Psoas muscle (tissue), 8 donors: ENCODE data around the gene MS4A4E. TPM values are rescaled to one million over a fixed set of nuclear protein-coding genes. Genes with fewer than 3 reads are reported as not detected.
A peak's percentile ranks its signal among the peaks of the same experiment; 100 is the strongest.
"Not testable (repeated sequence)": the region's sequence is repeated elsewhere in the genome, so short reads cannot be mapped to it uniquely, and the experiment has no call there.

Experiments used
- ATAC-seq, 4 donors: fragments of 200-7000 bp; cut with Tn5 transposase; one replicate each; pipeline ENCODE4 v1.9.1; 2020; ENCODE audit warnings: moderate library complexity in 3 of 4, mild to moderate bottlenecking in 2 of 4
- DNase-seq, 2 donors: peaks; one replicate each; pipeline ENCODE4 v3.0.0-alpha.2; 2020
- H3K27ac ChIP-seq: fragments of 200-600 bp; one replicate; pipeline ENCODE4 v1.8.0; 2022
- H3K27me3 ChIP-seq, 3 donors: fragments of 200-600 bp in 1 of 3; one replicate each; pipeline versions ENCODE4 v1.6.1 to v1.8.0; 2013 to 2022; ENCODE audit warnings: low read length in 2 of 3, mild to moderate bottlenecking in 2 of 3, moderate library complexity in 1 of 3; ENCODE audit not compliant: insufficient read depth in 3 of 3
- H3K36me3 ChIP-seq, 2 donors: fragments of 200-600 bp in 1 of 2; one replicate each; pipeline versions ENCODE4 v1.6.1 to v1.8.0; 2013 to 2022; ENCODE audit warnings: low read depth in 1 of 2, mild to moderate bottlenecking in 1 of 2, moderate library complexity in 1 of 2; ENCODE audit not compliant: insufficient read depth in 1 of 2
- H3K4me1 ChIP-seq: fragments of 200-600 bp; one replicate; pipeline ENCODE4 v1.8.0; 2022
- H3K4me3 ChIP-seq: fragments of 200-600 bp; one replicate; pipeline ENCODE4 v1.8.0; 2022; ENCODE audit warnings: mild to moderate bottlenecking
- H3K9me3 ChIP-seq: fragments of 200-600 bp; one replicate; pipeline ENCODE4 v1.8.0; 2022
- WGBS, 3 donors: extraction: QIAGEN DNeasy Blood & Tissue Kit; methylation state at CpG; one replicate each; pipeline versions ENCODE4 v1.1.6 to v1.1.7; 2013; 5-methylcytosine and 5-hydroxymethylcytosine counted together
- intact Hi-C, 2 donors: fragments of 100-400 bp; cut with DNase I; formaldehyde crosslinking; loops; one replicate each; pipeline versions ENCODE4 v1.11.0 to v1.14.2; 2022
- long read RNA-seq, 2 donors: library from polyadenylated mRNA; unstranded; transcript quantifications; one replicate each; pipeline ENCODE4 v2.0.0, GENCODE V29; 2021
- polyA plus RNA-seq, 3 donors: library from polyadenylated mRNA; stranded (reverse); fragments of 200-250 nt; gene quantifications; one replicate each; pipeline ENCODE4 v1.2.3, GENCODE V29; 2013
- total RNA-seq, 4 donors: library from RNA; stranded (reverse); fragmentation: NEBNext Ultra II Directional in 2 of 4; extraction: Animal tissue kit (Norgen Biotek cat#: 25700) in 2 of 4; gene quantifications; one replicate each; pipeline versions ENCODE4 v1.2.1 to v1.2.4, GENCODE V29; 2021 to 2023
- TF ChIP-seq, protein P1 (sequence below): fragments of 200-600 bp; IDR thresholded peaks from one replicate; pipeline ENCODE4 v1.8.0; 2022; ENCODE audit warnings: antibody characterized with exemption
- donor health status: healthy with polysubstance abuse.
- donor health status: DM: no; HTN: no; CAD: no; lungs with moderate emphysema.
- donor health status: Bipolar disorder and iron deficiency.
- donor health status: healthy.
- donor health status: DM: yes; HTN: yes; CAD: no.
- donor health status: DM: no; HTN: no; CAD: no.
- donor health status: DM: no; HTN: no; CAD: no.
- donor health status: DM: yes; HTN: yes; CAD: no.

MS4A4E gene
- total RNA-seq (1 to 10 TPM in 1 of 4 donors, under 1 TPM in 3; 0.47 to 1.6 (median 0.71) TPM), polyA plus RNA-seq (under 1 TPM; 0.05 to 0.33 (median 0.23) TPM)
- long read RNA-seq, donor 1, result 0 reads
- long read RNA-seq, donor 2, result 0 reads

DNA sequence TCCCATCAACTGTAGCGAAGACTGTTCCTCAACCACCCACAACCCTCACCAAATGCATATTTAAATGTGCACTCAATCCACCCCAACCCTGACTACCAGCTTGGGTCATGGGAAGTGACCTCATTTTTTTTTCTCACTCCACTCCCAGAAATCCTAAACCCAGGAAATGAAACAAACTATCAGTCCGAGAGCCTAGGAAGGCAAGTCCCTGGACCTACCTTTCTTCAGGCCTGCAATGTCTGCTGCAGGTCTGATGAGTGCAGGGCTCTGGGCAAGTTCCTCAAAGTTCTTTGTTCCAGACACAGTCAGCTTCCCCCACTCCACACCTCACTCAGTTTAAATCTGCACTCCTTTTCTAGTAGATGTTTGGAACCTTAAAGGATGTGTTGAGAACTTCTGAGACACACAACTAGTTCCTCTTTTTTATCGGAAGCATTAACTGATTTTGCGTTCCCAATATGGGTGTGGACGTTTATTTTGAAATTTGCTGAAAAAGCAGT, at the start of gene MS4A4E:
Gene MS4A4E (minus strand): TSS at position 398 of the 500 bp plus-strand sequence. CDS start 13,082 bp downstream, outside the sequence.
- H3K9me3 ChIP-seq, result no peaks in the 10 kb centered on the region
- H3K4me1 ChIP-seq, result no peaks in the 10 kb centered on the region
- WGBS, 3 donors, result 81 to 87% (median 86%) methylated on average over 5 of the region's 5 CpGs
- H3K36me3 ChIP-seq, result no peaks in the 10 kb centered on the region
- H3K27ac ChIP-seq, result no peak within 1 kb of the TSS
- ATAC-seq, result no peak
- no peaks in the 10 kb centered on the region for H3K27me3 ChIP-seq
- TF ChIP-seq, protein P1, sequence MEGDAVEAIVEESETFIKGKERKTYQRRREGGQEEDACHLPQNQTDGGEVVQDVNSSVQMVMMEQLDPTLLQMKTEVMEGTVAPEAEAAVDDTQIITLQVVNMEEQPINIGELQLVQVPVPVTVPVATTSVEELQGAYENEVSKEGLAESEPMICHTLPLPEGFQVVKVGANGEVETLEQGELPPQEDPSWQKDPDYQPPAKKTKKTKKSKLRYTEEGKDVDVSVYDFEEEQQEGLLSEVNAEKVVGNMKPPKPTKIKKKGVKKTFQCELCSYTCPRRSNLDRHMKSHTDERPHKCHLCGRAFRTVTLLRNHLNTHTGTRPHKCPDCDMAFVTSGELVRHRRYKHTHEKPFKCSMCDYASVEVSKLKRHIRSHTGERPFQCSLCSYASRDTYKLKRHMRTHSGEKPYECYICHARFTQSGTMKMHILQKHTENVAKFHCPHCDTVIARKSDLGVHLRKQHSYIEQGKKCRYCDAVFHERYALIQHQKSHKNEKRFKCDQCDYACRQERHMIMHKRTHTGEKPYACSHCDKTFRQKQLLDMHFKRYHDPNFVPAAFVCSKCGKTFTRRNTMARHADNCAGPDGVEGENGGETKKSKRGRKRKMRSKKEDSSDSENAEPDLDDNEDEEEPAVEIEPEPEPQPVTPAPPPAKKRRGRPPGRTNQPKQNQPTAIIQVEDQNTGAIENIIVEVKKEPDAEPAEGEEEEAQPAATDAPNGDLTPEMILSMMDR, result no peak
- H3K4me3 ChIP-seq, result no peak within 1 kb of the TSS
- intact Hi-C loops, result no loop called here
- no peak for DNase-seq

DNA sequence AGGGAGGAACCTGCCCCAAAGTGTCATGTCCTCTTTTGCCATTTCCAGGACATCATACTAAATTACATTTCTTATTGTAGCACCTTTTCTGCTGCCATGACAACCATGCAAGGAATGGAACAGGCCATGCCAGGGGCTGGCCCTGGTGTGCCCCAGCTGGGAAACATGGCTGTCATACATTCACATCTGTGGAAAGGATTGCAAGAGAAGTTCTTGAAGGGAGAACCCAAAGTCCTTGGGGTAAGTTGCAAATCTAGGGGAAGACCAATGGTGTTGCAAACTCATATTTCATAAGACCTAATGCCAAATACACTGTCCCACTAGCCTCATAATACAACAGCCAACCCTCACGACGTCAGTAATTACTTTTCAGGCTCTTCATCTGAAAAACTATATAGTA, 49.2 kb upstream of the MS4A4E start:
- Histone ChIP-seq H3K4me3 (no peak overlapping the region), H3K27me3 (no peaks in the 10 kb centered on the region), H3K9me3 (peaks cover 11% of the 10 kb centered on the region), H3K27ac (no peak overlapping the region), H3K4me1 (no peaks in the 10 kb centered on the region), H3K36me3 (no peaks in the 10 kb centered on the region)
- 58 to 73% (median 65%) methylated on average over 2 of the region's 2 CpGs for WGBS, 3 donors
- DNase-seq, result no peak
- no peak for ATAC-seq
- TF ChIP-seq, protein P1, result no peak
- intact Hi-C loops, result no loop called here

DNA sequence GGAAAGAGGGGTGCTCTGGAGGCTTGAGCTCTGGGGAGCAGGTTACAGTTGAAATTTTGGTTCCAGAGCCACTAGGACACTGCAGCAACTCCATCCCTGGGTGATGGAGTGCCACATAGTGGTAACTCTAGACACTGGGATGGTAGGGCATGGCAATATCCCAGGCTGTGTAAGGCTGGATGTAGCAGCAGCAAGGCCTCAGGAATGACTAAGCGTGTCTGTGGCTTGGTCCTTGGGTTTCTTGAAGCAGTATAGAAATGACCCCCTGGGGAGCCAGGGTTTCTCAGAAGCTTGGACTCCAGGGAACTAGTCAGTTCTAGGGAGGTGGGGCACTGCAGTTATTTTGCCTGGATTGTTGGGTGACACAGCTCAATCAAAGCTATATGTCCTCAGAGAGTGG, 45.6 kb upstream of the MS4A4E start:
- WGBS, 3 donors, result 91 to 100% (median 91%) methylated on average over 1 of the region's 1 CpG
- intact Hi-C loops, result no loop called here
- no peaks in the 10 kb centered on the region for H3K4me1 ChIP-seq
- no peak overlapping the region for H3K4me3 ChIP-seq
- ATAC-seq (no peak), DNase-seq (no peak)
- TF ChIP-seq, protein P1, result no peak
- H3K27ac ChIP-seq, result no peak overlapping the region
- H3K36me3 ChIP-seq, result no peaks in the 10 kb centered on the region
- peaks cover 6% of the 10 kb centered on the region for H3K9me3 ChIP-seq
- H3K27me3 ChIP-seq, result no peaks in the 10 kb centered on the region

DNA sequence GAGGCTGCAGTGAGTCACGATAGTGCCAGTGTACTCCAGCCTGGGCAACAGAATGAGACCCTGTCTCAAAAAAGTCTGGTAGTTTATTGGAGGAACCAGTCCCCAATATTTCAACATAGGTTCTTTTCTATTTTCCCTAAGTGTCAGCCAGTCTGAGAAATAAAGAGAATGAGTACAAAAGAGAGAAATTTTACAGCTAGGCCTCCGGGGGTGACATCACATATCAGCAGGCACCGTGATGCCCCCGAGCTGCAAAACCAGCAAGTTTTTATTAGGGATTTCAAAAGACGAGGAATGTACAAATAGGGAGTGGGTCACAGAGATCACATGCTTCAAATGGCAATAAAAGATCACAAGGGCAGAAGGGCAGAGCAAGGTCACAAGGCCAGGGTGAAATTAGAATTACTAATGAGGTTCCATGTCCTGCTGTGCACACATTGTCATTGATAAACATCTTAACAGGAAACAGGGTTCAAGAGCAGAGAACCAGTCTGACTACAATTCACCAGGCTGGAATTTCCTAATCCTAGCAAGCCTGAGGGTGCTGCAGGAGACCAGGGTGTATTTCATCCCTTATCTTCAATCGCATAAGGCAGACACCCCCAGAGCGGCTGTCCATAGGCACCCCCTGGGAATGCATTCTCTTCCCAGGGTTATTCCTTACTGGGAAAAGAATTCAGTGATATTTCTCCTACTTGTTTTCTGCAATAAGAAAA, 42.6 kb upstream of the MS4A4E start:
- DNase-seq, H3K36me3 ChIP-seq, H3K27me3 ChIP-seq, H3K27ac ChIP-seq, ATAC-seq, intact Hi-C loops, H3K4me1 ChIP-seq, H3K4me3 ChIP-seq, H3K9me3 ChIP-seq: not testable (repeated sequence)
- WGBS, 3 donors, result 31 to 44% (median 37%) methylated on average over 7 of the region's 7 CpGs

DNA sequence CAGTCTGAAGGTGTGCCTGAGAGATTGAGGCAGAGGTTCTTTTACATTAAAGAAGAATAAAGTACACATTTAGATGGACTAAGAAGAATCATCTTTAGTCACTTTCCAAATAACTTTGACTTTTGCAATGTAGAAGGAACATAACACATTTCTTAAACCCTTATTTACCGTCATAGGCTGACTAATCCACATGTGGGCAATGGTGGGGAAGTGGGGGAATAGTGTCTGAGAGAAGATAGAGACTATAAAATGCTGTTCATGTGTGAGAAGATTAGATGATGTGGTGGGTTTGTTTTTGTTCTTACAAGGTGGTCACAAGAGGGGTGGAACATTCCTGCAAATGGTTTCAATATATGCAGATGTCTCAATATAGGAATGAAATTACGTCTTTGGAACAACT, 39.3 kb upstream of the MS4A4E start:
- H3K27ac ChIP-seq, result no peak overlapping the region
- H3K36me3 ChIP-seq, result no peaks in the 10 kb centered on the region
- 70 to 81% (median 78%) methylated on average over 2 of the region's 2 CpGs for WGBS, 3 donors
- ATAC-seq (no peak), DNase-seq (no peak)
- TF ChIP-seq, protein P1, result no peak
- H3K9me3 ChIP-seq, result no peaks in the 10 kb centered on the region
- H3K27me3 ChIP-seq, result no peaks in the 10 kb centered on the region
- H3K4me3 ChIP-seq, result peak overlapping the region; percentile 36
- intact Hi-C loops, result no loop called here
- no peaks in the 10 kb centered on the region for H3K4me1 ChIP-seq
